Panc1 (cell line): ENCODE results near the gene ATP13A2. TPM values are rescaled to one million over a fixed set of nuclear protein-coding genes. Genes with fewer than 3 reads are reported as not detected.

Experiments
- ATAC-seq: fragments of 200-7000 bp; cut with Tn5 transposase; 2 replicates; pipeline ENCODE4 v1.9.1; 2020; ENCODE audit warnings: mild to moderate bottlenecking, moderate library complexity
- BruUV-seq: library from RNA; stranded (reverse); fragments of 400-500 nt; replicated peaks from 2 replicates; lab custom pipeline; 2021; lab: Mats Ljungman, UMichigan
- CTCF ChIA-PET: fragments of 300-600 bp; sonication (Branson Sonifier 250); formaldehyde crosslinking; loops from one replicate; lab custom pipeline; 2022; ENCODE audit warnings: antibody characterized with exemption; lab: Charles Lee
- POLR2A ChIA-PET: fragments of 300-600 bp; sonication (Branson Sonifier 250); formaldehyde crosslinking; loops from one replicate; lab custom pipeline; 2022; ENCODE audit warnings: antibody characterized with exemption; lab: Charles Lee
- DNase-seq: peaks from one replicate; pipeline ENCODE4 v3.0.0-alpha.2; 2010; ENCODE audit warnings: low read depth, low spot score
- H3K27ac ChIP-seq: 2 replicates; pipeline ENCODE4 v1.5.1; 2011; ENCODE audit warnings: mild to moderate bottlenecking, low read length, inconsistent platforms
- H3K27me3 ChIP-seq: fragments of 200-500 bp; sonication (Bioruptor generic); 2 replicates; pipeline ENCODE4 v1.6.0; 2014; ENCODE audit warnings: low read length, inconsistent platforms; ENCODE audit not compliant: control insufficient read depth, insufficient read depth
- H3K36me3 ChIP-seq: fragments of 200-500 bp; sonication (Bioruptor generic); 2 replicates; pipeline ENCODE4 v1.5.1; 2014; ENCODE audit warnings: inconsistent platforms, mild to moderate bottlenecking, low read length, moderate library complexity; ENCODE audit not compliant: control insufficient read depth, insufficient read depth
- H3K4me1 ChIP-seq: 2 replicates; pipeline ENCODE4 v1.5.1; 2011; ENCODE audit warnings: inconsistent platforms, mild to moderate bottlenecking, low read length, moderate library complexity; ENCODE audit not compliant: control insufficient read depth, insufficient read depth
- H3K4me3 ChIP-seq, 2 experiments: 2 replicates each; pipeline ENCODE4 v1.5.1; 2011 to 2012; ENCODE audit warnings: low read depth in 2 of 2, low read length in 2 of 2, mild to moderate bottlenecking in 2 of 2, inconsistent platforms in 1 of 2, moderate library complexity in 1 of 2
- H3K9me3 ChIP-seq: fragments of 200-500 bp; sonication (Bioruptor generic); 2 replicates; pipeline ENCODE4 v1.5.1; 2014; ENCODE audit warnings: low read depth, mild to moderate bottlenecking, inconsistent platforms, low read length, moderate library complexity; ENCODE audit not compliant: control insufficient read depth, insufficient read depth
- CTCF ChIP-seq: fragments of 450-650 bp; IDR thresholded peaks from 2 replicates; pipeline ENCODE4 v1.5.1; 2017; ENCODE audit warnings: mild to moderate bottlenecking
- POLR2AphosphoS5 ChIP-seq: IDR thresholded peaks from 2 replicates; pipeline ENCODE4 v1.6.1; 2012; ENCODE audit warnings: mild to moderate bottlenecking, low read depth, low read length, moderate library complexity
- REST ChIP-seq, 2 experiments: IDR thresholded peaks; 2 replicates each; pipeline ENCODE4 v1.6.1; 2011 to 2012; ENCODE audit warnings: low read depth in 2 of 2, control low read depth in 1 of 2, low read length in 1 of 2, mild to moderate bottlenecking in 1 of 2, moderate library complexity in 1 of 2; ENCODE audit not compliant: insufficient read depth in 1 of 2
- SIN3A ChIP-seq: IDR thresholded peaks from 2 replicates; pipeline ENCODE4 v1.6.1; 2012; ENCODE audit warnings: low read depth, mild to moderate bottlenecking, low read length, moderate library complexity, borderline replicate concordance; ENCODE audit not compliant: insufficient read depth
- TCF7L2 ChIP-seq: IDR thresholded peaks from 2 replicates; pipeline ENCODE4 v1.6.1; 2011; ENCODE audit warnings: mild to moderate bottlenecking, low read depth, low read length, inconsistent platforms
- in situ Hi-C: cut with HindIII; loops from 2 replicates; pipeline ENCODE4 v1.10.0; 2016; ENCODE audit warnings: low sequenced_read_pairs, low pct_unique_long_range_greater_than_20kb
- intact Hi-C: fragments of 100-400 bp; cut with micrococcal nuclease; formaldehyde crosslinking; loops from one replicate; pipeline ENCODE4 v1.10.0; 2022; ENCODE audit not compliant: unreplicated experiment
- total RNA-seq: library from RNA; stranded (reverse); gene quantifications from one replicate; pipeline ENCODE4 v1.2.1, GENCODE V29; 2021; ENCODE audit not compliant: unreplicated experiment

ATP13A2 gene
- total RNA-seq, 1 experiment from 2014 or later, result 49.9 TPM

GRCh38 chr1:16968372-16968771, 43.4 kb downstream of the ATP13A2 start:
- in situ Hi-C loops, result no loop called here
- no TSS peak for BruUV-seq
- TF ChIP-seq REST (IDR thresholded peaks at IDR 0.05; ENCODE audit: insufficient read depth in 1 of 2, low read depth in 2 of 2, low read length in 1 of 2) (no peak), POLR2AphosphoS5 (no peak), TCF7L2 (no peak), SIN3A (no peak), CTCF (no peak)
- H3K27me3 ChIP-seq, result no peaks in the 10 kb centered on the region
- no peaks in the 10 kb centered on the region for H3K4me1 ChIP-seq
- ChIA-PET CTCF (no interaction called here), POLR2A (no interaction called here)
- H3K4me3 ChIP-seq, result no peak overlapping the region
- DNase-seq, result no peak
- no peak overlapping the region for H3K27ac ChIP-seq
- intact Hi-C loops, result no loop called here
- H3K9me3 ChIP-seq, result no peaks in the 10 kb centered on the region
- H3K36me3 ChIP-seq, result no peaks in the 10 kb centered on the region
- no peak for ATAC-seq

GRCh38 chr1:16967962-16968361, 43.8 kb downstream of the ATP13A2 start:
- no peak for TF ChIP-seq SIN3A
- no peak for TF ChIP-seq REST (IDR thresholded peaks at IDR 0.05; ENCODE audit: insufficient read depth in 1 of 2, low read depth in 2 of 2, low read length in 1 of 2)
- TF ChIP-seq CTCF, result no peak
- no peak for TF ChIP-seq TCF7L2
- no peak for TF ChIP-seq POLR2AphosphoS5
- CTCF ChIA-PET, result no interaction called here
- POLR2A ChIA-PET, result no interaction called here
- Histone ChIP-seq H3K36me3 (no peaks in the 10 kb centered on the region), H3K27me3 (no peaks in the 10 kb centered on the region), H3K9me3 (no peaks in the 10 kb centered on the region), H3K4me1 (no peaks in the 10 kb centered on the region), H3K27ac (no peak overlapping the region), H3K4me3 (no peak overlapping the region)
- intact Hi-C loops, result no loop called here
- DNase-seq (no peak), ATAC-seq (no peak)
- in situ Hi-C loops, result no loop called here
- no TSS peak for BruUV-seq
